Posterior vena cava (tissue), 2 donors: Measurements from ENCODE around the gene GPSM3. TPM values are rescaled to one million over a fixed set of nuclear protein-coding genes. Genes with fewer than 3 reads are reported as not detected.
"Not testable (repeated sequence)": the region's sequence is repeated elsewhere in the genome, so short reads cannot be mapped to it uniquely, and the experiment has no call there.

ENCODE experiments used
- DNase-seq: peaks from one replicate; pipeline ENCODE4 v3.0.0-alpha.2; 2020; ENCODE audit warnings: low spot score
- intact Hi-C, 2 donors: fragments of 100-400 bp; cut with DNase I; formaldehyde crosslinking; loops; one replicate each; pipeline versions ENCODE4 v1.14.1 to v1.14.2; 2022 to 2023
- long read RNA-seq, 2 donors: library from polyadenylated mRNA; unstranded; transcript quantifications; one replicate each; pipeline ENCODE4 v2.0.0, GENCODE V29; 2020 to 2021
- total RNA-seq, 2 donors: library from RNA; stranded (reverse); fragmentation: NEBNext Ultra II Directional; extraction: Animal tissue kit (Norgen Biotek cat#: 25700); gene quantifications; one replicate each; pipeline ENCODE4 v1.2.1, GENCODE V29; 2021
- donor health status: DM: yes; HTN: yes; CAD: no.
- donor health status: DM: yes; HTN: yes; CAD: no.

The GPSM3 gene
- total RNA-seq, result 10 to 100 TPM; 15.4 to 22.1 TPM
- long read RNA-seq, donor 1, partial matches to known transcripts, result 1 of 3 reads
- long read RNA-seq, donor 1, other reads (novel, unspliced or antisense), result 0 of 3 reads
- long read RNA-seq, donor 2, partial matches to known transcripts, result 2 of 3 reads
- long read RNA-seq, donor 2, other reads (novel, unspliced or antisense), result 0 of 3 reads

DNA sequence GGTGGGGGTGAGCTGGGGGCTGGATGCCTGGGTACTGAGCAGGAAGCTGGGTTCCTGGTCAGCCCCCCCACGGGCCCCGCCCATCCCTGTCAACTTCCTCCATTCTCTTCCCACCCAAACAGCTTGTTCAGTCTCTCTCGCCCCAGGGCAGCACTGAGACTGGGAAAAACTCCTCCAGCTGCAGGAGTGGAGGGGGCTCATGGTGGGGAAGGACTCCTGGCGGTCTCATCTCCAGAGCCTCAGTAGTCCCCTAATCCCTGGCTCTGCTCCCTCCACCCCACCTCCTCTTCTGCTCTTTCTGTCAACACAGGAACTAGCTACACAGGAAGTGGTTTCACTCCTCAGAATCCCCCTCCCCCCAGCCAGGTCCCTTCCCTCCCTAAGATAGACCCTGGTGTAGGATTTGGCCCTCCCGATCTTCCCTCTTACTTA, at the start of gene GPSM3:
GPSM3 (minus strand) TSS at position 36 of the 432 bp plus-strand sequence. CDS start 130 bp downstream, outside the sequence.
- DNase-seq, result peak; percentile 91
- intact Hi-C loops, result loop anchor here in 1 of 2 donors (5.0 kb wide), 1 partner anchor 75 kb away; no protein-coding TSS in a partner anchor

- intact Hi-C loops, result no loop called here
- DNase-seq, result no peak
Observed at GRCh38 chr6:32240686-32241085, 48.2 kb upstream of the GPSM3 start.

- intact Hi-C loops, result no loop called here
- no peak for DNase-seq
Observed at GRCh38 chr6:32239462-32239861, 47.0 kb upstream of the GPSM3 start.

GRCh38 chr6:32234934-32235333, 42.5 kb upstream of the GPSM3 start:
- DNase-seq, result no peak
- intact Hi-C loops, result no loop called here

DNA sequence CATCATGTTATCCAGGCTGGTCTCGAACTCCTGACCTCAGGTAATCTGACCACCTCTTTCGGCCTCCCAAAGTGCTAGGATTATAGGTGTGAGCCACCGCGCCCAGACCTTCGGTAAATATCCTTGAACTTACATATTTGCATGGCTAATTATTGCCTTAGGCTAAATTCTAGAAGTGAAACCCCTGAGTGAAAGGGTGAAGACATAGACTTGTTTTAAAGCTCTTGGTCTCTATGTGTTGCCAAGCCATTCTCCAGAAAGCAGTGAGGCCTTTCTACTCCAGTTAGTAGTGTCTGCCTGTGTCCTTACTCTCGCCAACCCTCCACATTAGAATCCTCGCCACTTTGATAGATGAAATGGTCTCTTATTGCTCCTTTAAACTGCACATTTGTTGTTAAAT, 34.0 kb upstream of the GPSM3 start:
- intact Hi-C loops, result no loop called here

GRCh38 chr6:32224696-32225095, 32.3 kb upstream of the GPSM3 start:
- DNase-seq, result no peak
- intact Hi-C loops, result no loop called here

More for the DNA sequence above, 34.0 kb upstream of the GPSM3 start:
- DNase-seq, result no peak

- no peak for DNase-seq
- intact Hi-C loops, result no loop called here
Observed at GRCh38 chr6:32223258-32224235, 31.1 kb upstream of the GPSM3 start, which contains the start of gene NOTCH4. Gene NOTCH4 (minus strand): TSS chr6:32224067. CDS start chr6:32223928, 139 bp downstream.

GRCh38 chr6:32222333-32223230, 30.1 kb upstream of the GPSM3 start:
- no peak for DNase-seq
- intact Hi-C loops, result no loop called here

GRCh38 chr6:32220021-32220420, 27.6 kb upstream of the GPSM3 start:
- intact Hi-C loops, result no loop called here
- no peak for DNase-seq

DNA sequence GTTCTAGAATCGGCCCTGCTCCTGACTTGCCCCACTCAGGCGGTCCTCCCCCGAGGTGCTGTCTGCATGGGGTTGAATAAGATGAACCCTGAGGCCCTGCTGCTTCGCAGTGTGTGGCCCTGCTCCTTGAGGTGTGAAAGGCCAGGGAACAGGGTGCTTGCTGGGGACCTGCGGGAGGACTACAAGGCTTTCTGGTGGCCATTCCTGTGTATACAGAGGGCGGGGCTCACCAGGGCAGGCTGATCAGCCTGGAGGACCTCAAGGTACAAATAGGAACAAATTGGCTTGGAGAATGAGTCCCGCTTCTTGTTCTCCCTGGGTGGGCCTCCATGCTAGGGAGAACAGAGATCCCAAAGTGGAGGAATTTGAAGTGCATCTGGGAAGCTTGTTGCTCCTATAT, 25.7 kb upstream of the GPSM3 start:
- no peak for DNase-seq
- intact Hi-C loops, result no loop called here

GRCh38 chr6:32216998-32217397, 24.6 kb upstream of the GPSM3 start:
- peak; percentile 66 for DNase-seq
- intact Hi-C loops, result no loop called here

DNA sequence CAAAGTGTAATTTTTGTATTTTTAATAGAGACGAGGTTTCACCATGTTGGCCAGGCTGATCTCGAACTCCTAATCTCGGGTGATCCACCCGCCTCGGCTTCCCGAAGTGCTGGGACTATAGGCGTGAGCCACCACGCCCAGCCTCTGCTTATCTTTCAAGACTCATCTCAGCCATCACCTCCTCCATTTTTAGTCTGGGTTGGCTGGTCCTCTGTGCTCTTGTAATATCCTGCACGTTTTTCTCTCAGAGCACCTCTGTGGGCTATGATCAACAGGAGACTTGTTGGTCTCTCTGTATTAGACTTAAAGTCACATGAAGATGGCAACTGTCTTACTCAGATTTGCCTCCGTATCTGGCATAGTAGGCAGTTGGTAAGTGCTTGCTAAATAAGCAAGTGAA, 23.8 kb upstream of the GPSM3 start:
- intact Hi-C loops, result no loop called here
- no peak for DNase-seq

DNA sequence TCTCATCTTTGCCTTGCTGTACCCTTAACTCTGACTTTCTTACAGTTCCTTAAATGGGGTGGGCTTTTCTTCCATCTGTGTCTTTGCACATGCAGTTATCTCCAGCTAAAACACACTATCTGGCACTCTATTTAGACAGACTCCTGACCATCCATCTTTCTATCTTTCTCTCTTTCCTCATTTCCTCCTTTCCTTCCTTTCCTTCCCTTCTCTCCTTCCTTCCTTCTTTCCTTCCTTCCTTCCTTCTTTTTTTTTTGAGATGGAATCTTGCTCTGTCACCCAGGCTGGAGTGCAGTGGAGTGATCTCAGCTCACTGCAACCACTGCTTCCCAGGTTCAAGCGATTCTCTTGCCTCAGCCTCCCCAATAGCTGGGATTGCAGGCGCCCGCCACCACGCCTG, 23.2 kb upstream of the GPSM3 start:
- intact Hi-C loops, result no loop called here
- DNase-seq, result no peak

DNA sequence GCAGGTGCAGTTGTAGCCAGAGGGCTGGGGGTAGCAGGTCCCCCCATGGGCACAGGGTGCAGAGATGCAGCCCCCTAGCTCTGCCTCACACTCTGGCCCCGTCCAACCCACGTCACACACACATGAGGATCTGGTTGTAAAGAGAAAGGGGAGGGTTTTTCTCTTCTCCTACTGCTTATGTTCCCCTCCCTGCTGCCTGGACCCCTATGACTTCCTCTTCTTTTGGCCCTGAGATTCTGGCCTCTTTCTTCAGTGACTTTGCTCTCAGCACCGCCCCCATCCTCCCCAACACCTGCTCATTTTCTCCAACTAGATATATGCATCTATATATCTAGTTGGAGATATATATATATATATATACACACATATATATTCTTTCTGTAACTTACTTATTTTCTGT, 21.7 kb upstream of the GPSM3 start:
- DNase-seq, result no peak
- intact Hi-C loops, result no loop called here

- intact Hi-C loops, result no loop called here
- DNase-seq, result peak; percentile 70
Observed at GRCh38 chr6:32213649-32214048, 21.2 kb upstream of the GPSM3 start.

DNA sequence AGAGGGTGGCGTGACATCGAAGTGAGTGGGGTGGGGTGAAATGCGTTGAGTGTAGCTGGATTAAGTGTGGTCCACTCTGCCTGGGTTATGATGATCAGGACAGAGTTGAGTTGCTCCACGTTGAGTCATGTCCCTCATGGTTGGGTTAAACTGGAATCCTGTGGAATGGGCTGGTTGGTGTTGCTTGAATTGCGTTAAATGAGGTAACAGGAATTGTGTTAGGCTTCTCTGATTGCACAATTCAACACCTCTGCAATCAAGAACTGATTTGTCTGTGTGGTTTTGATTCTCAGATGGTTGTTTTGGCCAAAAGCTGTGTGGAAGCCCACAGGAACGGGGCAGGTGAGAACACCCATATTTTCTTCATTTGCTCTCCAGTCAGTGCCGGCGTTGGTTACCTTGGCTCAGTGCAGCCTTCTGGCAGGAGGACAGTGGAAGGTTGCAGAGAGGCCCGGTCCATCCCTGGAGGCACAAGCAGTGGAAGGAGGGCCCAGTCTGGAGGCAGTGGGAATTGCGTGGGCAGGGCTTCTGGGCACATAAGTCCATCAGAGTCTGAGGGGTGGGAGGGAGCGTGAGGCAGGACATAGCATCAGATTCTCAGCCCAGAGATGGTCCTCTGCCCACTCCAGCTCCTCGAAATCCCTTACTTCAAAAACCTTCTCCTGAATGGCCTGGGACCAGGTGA, 19.8 kb upstream of the GPSM3 start:
- DNase-seq, result peak; percentile 67
- intact Hi-C loops, result no loop called here

- DNase-seq, intact Hi-C loops: not testable (repeated sequence)
Observed at GRCh38 chr6:32211432-32211831, 19.0 kb upstream of the GPSM3 start.

DNA sequence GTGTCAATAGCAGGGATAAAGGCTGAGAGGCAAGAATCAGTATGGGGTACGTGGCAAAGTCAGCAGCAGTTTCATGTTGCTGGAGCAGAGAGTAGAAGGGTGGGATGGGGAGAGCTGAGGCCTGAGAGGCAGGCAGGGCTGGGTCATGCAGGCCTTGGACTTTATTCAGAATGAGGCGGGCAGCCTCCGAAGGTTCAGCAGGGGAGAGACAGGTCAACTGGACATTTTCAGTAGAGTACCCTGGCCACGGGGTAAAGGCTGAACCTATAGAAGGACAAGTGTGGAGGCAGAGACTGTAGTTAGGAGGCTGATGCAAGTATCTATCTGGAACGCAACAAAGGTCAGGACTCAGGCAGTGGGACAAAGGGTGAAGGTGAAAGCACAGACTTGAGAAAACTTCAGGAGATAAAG, 17.8 kb upstream of the GPSM3 start:
- peak; percentile 70 for DNase-seq
- intact Hi-C loops, result no loop called here

DNA sequence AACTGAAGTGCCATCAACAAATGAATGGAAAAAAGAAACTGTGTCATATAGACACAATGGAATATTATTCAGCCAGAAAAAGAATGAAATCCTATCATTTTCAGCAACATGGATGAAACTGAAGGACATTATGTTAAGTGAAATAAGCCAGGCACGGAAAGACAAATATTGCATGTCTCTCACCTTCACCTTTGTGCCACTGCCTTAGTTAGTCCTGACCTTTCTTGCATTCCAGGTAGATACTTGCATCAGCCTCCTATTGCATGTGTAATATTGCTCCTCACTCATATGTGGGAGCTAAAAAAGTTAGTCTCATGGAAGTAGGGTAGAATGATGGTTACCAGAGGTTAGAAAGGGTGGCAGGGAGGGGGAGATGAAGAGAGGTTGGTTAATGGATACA, 16.6 kb upstream of the GPSM3 start:
- no peak for DNase-seq
- intact Hi-C loops, result no loop called here
